ENCODE data around the gene ZNF579. TPM values are rescaled to one million over a fixed set of nuclear protein-coding genes. Genes with fewer than 3 reads are reported as not detected.

Gene ZNF579
- total RNA-seq, 1 donor from 2014 or later = 1.8 TPM

DNA sequence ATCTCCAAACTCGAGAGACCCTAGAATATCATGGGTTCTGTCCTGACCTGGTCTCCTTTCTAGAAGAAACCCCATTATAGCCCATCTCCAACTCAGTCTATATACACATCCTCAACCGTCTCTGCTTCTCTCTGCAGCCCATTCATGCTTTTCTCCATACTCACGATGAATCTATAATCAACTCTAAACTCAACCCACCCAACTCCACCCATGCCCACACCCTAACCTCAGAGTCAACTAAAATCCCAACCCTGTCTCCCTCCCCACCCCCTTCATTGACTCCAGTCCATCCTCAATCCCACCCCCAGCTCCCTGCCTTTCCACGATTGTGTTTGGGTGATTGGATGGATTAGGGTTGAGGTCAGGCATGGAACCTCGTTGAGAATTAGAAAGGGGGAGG, 37.1 kb downstream of the ZNF579 start:
- no peak for FAIRE-seq
- TF ChIP-seq, protein P1, sequence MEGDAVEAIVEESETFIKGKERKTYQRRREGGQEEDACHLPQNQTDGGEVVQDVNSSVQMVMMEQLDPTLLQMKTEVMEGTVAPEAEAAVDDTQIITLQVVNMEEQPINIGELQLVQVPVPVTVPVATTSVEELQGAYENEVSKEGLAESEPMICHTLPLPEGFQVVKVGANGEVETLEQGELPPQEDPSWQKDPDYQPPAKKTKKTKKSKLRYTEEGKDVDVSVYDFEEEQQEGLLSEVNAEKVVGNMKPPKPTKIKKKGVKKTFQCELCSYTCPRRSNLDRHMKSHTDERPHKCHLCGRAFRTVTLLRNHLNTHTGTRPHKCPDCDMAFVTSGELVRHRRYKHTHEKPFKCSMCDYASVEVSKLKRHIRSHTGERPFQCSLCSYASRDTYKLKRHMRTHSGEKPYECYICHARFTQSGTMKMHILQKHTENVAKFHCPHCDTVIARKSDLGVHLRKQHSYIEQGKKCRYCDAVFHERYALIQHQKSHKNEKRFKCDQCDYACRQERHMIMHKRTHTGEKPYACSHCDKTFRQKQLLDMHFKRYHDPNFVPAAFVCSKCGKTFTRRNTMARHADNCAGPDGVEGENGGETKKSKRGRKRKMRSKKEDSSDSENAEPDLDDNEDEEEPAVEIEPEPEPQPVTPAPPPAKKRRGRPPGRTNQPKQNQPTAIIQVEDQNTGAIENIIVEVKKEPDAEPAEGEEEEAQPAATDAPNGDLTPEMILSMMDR (IDR thresholded peaks at IDR 0.05; ENCODE audit: insufficient read depth, low read length, severe bottlenecking) = no peak

DNA sequence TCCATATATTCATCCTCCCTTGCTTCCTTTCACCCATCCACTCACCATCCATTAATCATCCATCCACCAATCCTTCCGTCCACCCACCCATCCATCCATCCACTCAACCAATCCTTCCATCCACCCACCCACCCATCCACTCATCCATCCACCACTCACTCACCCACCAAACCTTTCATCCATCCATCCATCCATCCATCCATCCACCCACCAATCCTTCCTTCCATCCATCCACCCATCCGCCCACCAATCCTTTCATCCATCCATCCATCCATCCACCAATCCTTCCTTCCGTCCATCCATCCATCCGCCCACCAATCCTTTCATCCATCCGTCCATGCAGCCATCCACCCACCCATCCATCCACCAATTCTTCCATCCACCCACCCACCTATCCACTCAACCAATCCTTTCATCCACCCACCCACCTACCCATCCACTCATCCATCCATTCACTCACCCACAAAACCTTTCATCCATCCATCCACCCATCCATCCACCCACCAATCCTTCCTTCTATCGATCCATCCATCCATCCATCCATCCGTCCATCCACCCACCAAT, 38.3 kb downstream of the ZNF579 start:
- FAIRE-seq = no peak

More for the DNA sequence above, 37.1 kb downstream of the ZNF579 start:
- Histone ChIP-seq H3K4me3 (ENCODE audit: low read depth, low read length) (no peak overlapping the region), H3K36me3 (ENCODE audit: control insufficient read depth, insufficient read depth, low read length) (no peaks in the 10 kb centered on the region), H3K27me3 (ENCODE audit: control insufficient read depth, insufficient read depth, low read length) (no peaks in the 10 kb centered on the region)
- DNase-seq (ENCODE audit: low read depth) = no peak

DNA sequence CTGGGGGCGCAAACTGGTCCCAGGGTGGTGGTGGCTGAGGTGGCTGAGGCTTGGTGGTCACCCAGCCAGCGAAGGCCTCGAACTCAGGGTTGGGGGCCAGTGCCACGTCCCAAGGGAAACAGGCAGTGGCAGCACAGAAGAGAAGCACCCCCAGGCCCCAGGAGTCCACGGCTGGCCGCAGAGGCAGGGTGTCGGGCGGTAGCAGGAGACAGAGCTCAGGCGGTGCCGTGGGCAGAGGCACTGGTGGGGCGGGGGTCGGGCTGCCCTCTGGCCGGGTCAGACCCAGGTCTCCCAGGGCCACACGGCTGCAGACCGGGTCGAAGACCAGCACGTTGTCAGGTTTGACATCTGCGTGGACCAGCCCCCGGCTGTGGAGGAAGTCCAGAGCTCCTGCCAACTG, 39.6 kb downstream of the ZNF579 start:
- DNase-seq (ENCODE audit: low read depth) (no peak), FAIRE-seq (no peak)
- TF ChIP-seq, protein P1 (IDR thresholded peaks at IDR 0.05; ENCODE audit: insufficient read depth, low read length, severe bottlenecking) = no peak
- Histone ChIP-seq H3K36me3 (ENCODE audit: control insufficient read depth, insufficient read depth, low read length) (no peaks in the 10 kb centered on the region), H3K4me3 (ENCODE audit: low read depth, low read length) (no peak overlapping the region), H3K27me3 (ENCODE audit: control insufficient read depth, insufficient read depth, low read length) (no peaks in the 10 kb centered on the region)

More for the DNA sequence above, 38.3 kb downstream of the ZNF579 start:
- TF ChIP-seq, protein P1 (IDR thresholded peaks at IDR 0.05; ENCODE audit: insufficient read depth, low read length, severe bottlenecking) = no peak
- no peaks in the 10 kb centered on the region for H3K36me3 ChIP-seq (ENCODE audit: control insufficient read depth, insufficient read depth, low read length)
- no peaks in the 10 kb centered on the region for H3K27me3 ChIP-seq (ENCODE audit: control insufficient read depth, insufficient read depth, low read length)
- no peak for DNase-seq (ENCODE audit: low read depth)
- no peak overlapping the region for H3K4me3 ChIP-seq (ENCODE audit: low read depth, low read length)

DNA sequence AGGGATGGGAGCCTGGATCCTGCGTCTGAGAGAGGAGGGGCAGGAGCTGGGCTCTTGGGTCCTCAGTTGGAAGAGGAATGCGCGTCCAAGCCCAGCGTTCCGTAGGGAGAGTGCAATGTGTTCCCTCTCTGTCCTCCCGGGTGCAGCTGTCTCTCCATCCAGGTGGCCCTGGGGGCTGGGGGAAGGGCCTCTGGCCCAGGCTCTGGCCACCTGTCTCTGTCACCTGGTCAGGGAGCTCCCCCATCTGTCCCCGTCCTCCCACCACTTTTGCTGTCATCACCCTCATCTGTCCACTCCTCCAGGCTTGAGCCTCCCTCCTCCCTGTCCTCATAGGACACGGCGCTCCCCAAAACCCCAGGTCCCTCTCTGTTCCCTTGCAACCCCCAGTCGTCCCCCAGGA, 40.0 kb downstream of the ZNF579 start:
- no peaks in the 10 kb centered on the region for H3K36me3 ChIP-seq (ENCODE audit: control insufficient read depth, insufficient read depth, low read length)
- DNase-seq (ENCODE audit: low read depth) = no peak
- FAIRE-seq = no peak
- H3K4me3 ChIP-seq (ENCODE audit: low read depth, low read length) = no peak overlapping the region
- TF ChIP-seq, protein P1 (IDR thresholded peaks at IDR 0.05; ENCODE audit: insufficient read depth, low read length, severe bottlenecking) = no peak
- no peaks in the 10 kb centered on the region for H3K27me3 ChIP-seq (ENCODE audit: control insufficient read depth, insufficient read depth, low read length)

DNA sequence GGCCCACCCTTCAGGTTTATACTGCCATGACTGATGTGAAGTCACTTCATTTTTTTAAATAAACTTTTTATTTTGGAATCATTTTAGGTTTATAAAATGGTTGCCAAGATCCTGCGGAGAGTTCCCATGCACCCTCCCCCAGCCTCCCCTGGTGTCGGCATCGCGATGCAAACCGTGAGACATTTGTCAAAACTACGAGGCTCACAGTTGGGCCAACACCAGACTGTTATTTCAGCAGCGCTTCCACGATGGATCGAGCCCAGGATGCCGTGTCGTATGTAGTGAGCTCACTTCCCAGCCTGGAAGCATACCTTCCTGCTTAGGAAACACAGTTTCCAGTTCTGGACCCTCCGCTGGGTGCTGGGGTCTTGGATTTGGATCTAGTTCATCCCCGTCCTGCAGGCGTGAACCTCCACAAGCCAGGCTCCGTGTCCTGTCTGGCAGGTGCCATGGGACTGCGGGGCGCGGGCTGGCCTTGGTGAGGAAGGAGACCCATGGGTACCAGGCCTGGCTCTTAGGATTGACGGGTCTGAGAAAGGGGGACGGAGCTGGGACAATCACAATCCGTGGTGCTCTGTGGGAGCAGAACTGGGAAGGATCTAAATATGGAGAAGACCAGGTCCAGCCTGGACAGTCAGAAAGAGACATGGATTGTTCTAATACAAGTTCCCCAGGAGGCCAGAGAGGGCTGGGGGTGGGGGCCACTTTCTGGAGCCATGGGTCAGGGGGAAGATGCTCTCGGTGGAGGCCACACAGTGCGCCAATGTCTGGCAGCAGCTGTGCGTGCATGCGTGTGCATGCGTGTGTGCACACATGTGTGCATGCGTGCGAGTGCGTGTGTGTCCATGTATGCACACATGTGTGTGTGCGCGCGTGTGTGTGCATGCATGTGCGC, 41.3 kb downstream of the ZNF579 start:
- Histone ChIP-seq H3K4me3 (ENCODE audit: low read depth, low read length) (no peak overlapping the region), H3K36me3 (ENCODE audit: control insufficient read depth, insufficient read depth, low read length) (no peaks in the 10 kb centered on the region), H3K27me3 (ENCODE audit: control insufficient read depth, insufficient read depth, low read length) (no peaks in the 10 kb centered on the region)
- FAIRE-seq (no peak), DNase-seq (ENCODE audit: low read depth) (no peak)
- TF ChIP-seq, protein P1 (IDR thresholded peaks at IDR 0.05; ENCODE audit: insufficient read depth, low read length, severe bottlenecking) = no peak

Measured in bronchial epithelial cell (primary cell).